HCT116 (cell line): ENCODE measurements around the gene CDHR3. TPM values are rescaled to one million over a fixed set of nuclear protein-coding genes. Genes with fewer than 3 reads are reported as not detected.

Source experiments
- ATAC-seq: fragments of 200-7000 bp; cut with Tn5 transposase; 2 replicates; pipeline ENCODE4 v1.9.1; 2020; ENCODE audit warnings: mild to moderate bottlenecking, moderate library complexity
- BruUV-seq: library from RNA; stranded (reverse); fragments of 400-500 nt; replicated peaks from 2 replicates; lab custom pipeline; 2021; lab: Mats Ljungman, UMichigan
- CTCF ChIA-PET: fragments of 300-600 bp; sonication (Branson Sonifier 250); formaldehyde crosslinking; loops from one replicate; lab custom pipeline; 2021; ENCODE audit warnings: antibody characterized with exemption; lab: Charles Lee
- POLR2A ChIA-PET: fragments of 300-600, 350-600 bp; sonication (Branson Sonifier 250); formaldehyde crosslinking; loops from one replicate; lab custom pipeline; 2021; ENCODE audit warnings: antibody characterized with exemption; lab: Charles Lee
- RAD21 ChIA-PET, 2 experiments: fragments of 300-600 bp; sonication (Branson Sonifier 250); formaldehyde crosslinking; loops; one replicate each; lab custom pipeline; 2023; ENCODE audit warnings: low total read pairs in 2 of 2; ENCODE audit not compliant: uncharacterized antibody in 2 of 2, unreplicated experiment in 2 of 2, low non-redundant PET in 1 of 2; lab: Charles Lee
- DNase-seq: peaks from one replicate; pipeline ENCODE4 v3.0.0-alpha.2; 2010; ENCODE audit warnings: low read depth, low spot score
- H2AFZ ChIP-seq: fragments of 200-600 bp; shearing (Covaris generic), sonication (generic); 2 replicates; pipeline ENCODE4 v1.6.1; 2017; ENCODE audit warnings: low read depth, mixed run types, mixed read lengths, antibody characterized with exemption, low read length; ENCODE audit not compliant: poor library complexity, severe bottlenecking
- H3K27ac ChIP-seq: 2 replicates; pipeline ENCODE4 v1.5.1; 2012; ENCODE audit warnings: low read depth, low read length
- H3K27me3 ChIP-seq: fragments of 200-600 bp; sonication (generic); 2 replicates; pipeline ENCODE4 v1.6.1; 2016; ENCODE audit warnings: mixed run types, low read length, mixed read lengths; ENCODE audit not compliant: insufficient read depth
- H3K36me3 ChIP-seq, 2 experiments: fragments of 200-500 bp in 1 of 2; fragments of 200-600 bp in 1 of 2; sonication (Bioruptor generic) in 1 of 2; sonication (generic) in 1 of 2; 2 replicates each; pipeline versions ENCODE4 v1.5.1 to v1.6.1; 2014 to 2016; ENCODE audit warnings: low read length in 2 of 2, inconsistent platforms in 1 of 2, mixed read lengths in 1 of 2, mixed run types in 1 of 2; ENCODE audit not compliant: insufficient read depth in 2 of 2, control insufficient read depth in 1 of 2
- H3K4me1 ChIP-seq, 2 experiments: fragments of 200-600 bp in 1 of 2; sonication (generic) in 1 of 2; 2 replicates each; pipeline versions ENCODE4 v1.5.1 to v1.6.1; 2012 to 2017; ENCODE audit warnings: low read length in 2 of 2, inconsistent platforms in 1 of 2, mild to moderate bottlenecking in 1 of 2, mixed read lengths in 1 of 2, mixed run types in 1 of 2, moderate library complexity in 1 of 2; ENCODE audit not compliant: insufficient read depth in 2 of 2, control insufficient read depth in 1 of 2
- H3K4me2 ChIP-seq: fragments of 200-600 bp; sonication (generic); 2 replicates; pipeline ENCODE4 v1.6.1; 2017; ENCODE audit warnings: mixed run types, low read length, mixed read lengths
- H3K4me3 ChIP-seq, 2 experiments: fragments of 200-600 bp in 1 of 2; sonication (generic) in 1 of 2; replicated peaks in 1 of 2; 2 replicates each; pipeline ENCODE4 v1.5.1; 2011 to 2016; ENCODE audit warnings: low read length in 2 of 2, control low read depth in 1 of 2, low read depth in 1 of 2, mild to moderate bottlenecking in 1 of 2, mixed read lengths in 1 of 2, mixed run types in 1 of 2
- H3K79me2 ChIP-seq: fragments of 200-600 bp; sonication (generic); 2 replicates; pipeline ENCODE4 v1.6.1; 2017; ENCODE audit warnings: mild to moderate bottlenecking, mixed run types, low read length, moderate library complexity, mixed read lengths; ENCODE audit not compliant: insufficient read depth
- H3K9ac ChIP-seq: fragments of 200-600 bp; sonication (generic); 2 replicates; pipeline ENCODE4 v1.6.1; 2016; ENCODE audit warnings: low read length, mixed read lengths
- H3K9me2 ChIP-seq: fragments of 200-600 bp; sonication (generic), shearing (Covaris generic); 2 replicates; pipeline ENCODE4 v1.6.1; 2017; ENCODE audit warnings: mixed run types, mild to moderate bottlenecking, moderate library complexity; ENCODE audit not compliant: insufficient read depth
- H3K9me3 ChIP-seq, 2 experiments: fragments of 200-500 bp in 1 of 2; fragments of 200-600 bp in 1 of 2; sonication (Bioruptor generic) in 1 of 2; sonication (generic) in 1 of 2; 2 replicates each; pipeline ENCODE4 v1.6.1; 2014 to 2017; ENCODE audit warnings: low read length in 2 of 2, mixed read lengths in 2 of 2, inconsistent platforms in 1 of 2, low read depth in 1 of 2, mild to moderate bottlenecking in 1 of 2, mixed run types in 1 of 2, moderate library complexity in 1 of 2; ENCODE audit not compliant: control insufficient read depth in 1 of 2, insufficient read depth in 1 of 2
- H4K20me1 ChIP-seq: fragments of 200-600 bp; sonication (generic), shearing (Covaris generic); 2 replicates; pipeline ENCODE4 v1.6.1; 2017; ENCODE audit warnings: mixed run types, mild to moderate bottlenecking, moderate library complexity; ENCODE audit not compliant: insufficient read depth
- ATF3 ChIP-seq: IDR thresholded peaks from 2 replicates; pipeline ENCODE4 v1.6.1; 2012
- CBX3 ChIP-seq: IDR thresholded peaks from 2 replicates; pipeline ENCODE4 v1.6.1; 2012; ENCODE audit warnings: low read depth
- CEBPB ChIP-seq: IDR thresholded peaks from 2 replicates; pipeline ENCODE4 v1.6.1; 2012; ENCODE audit warnings: low read depth
- EGR1 ChIP-seq: IDR thresholded peaks from 2 replicates; pipeline ENCODE4 v1.6.1; 2012; ENCODE audit warnings: low read depth
- POLR2A ChIP-seq: IDR thresholded peaks from 2 replicates; pipeline ENCODE4 v1.7.0; 2011; ENCODE audit warnings: borderline replicate concordance; ENCODE audit not compliant: insufficient read depth, insufficient read length; ENCODE audit errors: extremely low read depth
- SRF ChIP-seq: IDR thresholded peaks from 2 replicates; pipeline ENCODE4 v1.6.1; 2012; ENCODE audit warnings: low read depth
- TCF7L2 ChIP-seq: IDR thresholded peaks from 2 replicates; pipeline ENCODE4 v1.7.0; 2011; ENCODE audit warnings: borderline replicate concordance, inconsistent platforms; ENCODE audit not compliant: insufficient read depth, insufficient read length; ENCODE audit errors: extremely low read depth
- ZFX ChIP-seq: fragments of 450-650 bp; IDR thresholded peaks from 2 replicates; pipeline ENCODE4 v1.6.1; 2017
- intact Hi-C: fragments of 100-400 bp; cut with micrococcal nuclease; formaldehyde crosslinking; loops from 2 replicates; pipeline ENCODE4 v1.10.0; 2022
- total RNA-seq: library from RNA; stranded (reverse); gene quantifications from one replicate; pipeline ENCODE4 v1.2.1, GENCODE V29; 2021; ENCODE audit not compliant: unreplicated experiment
- TF ChIP-seq, protein P1 (sequence below), 3 experiments: fragments of 200-600 bp in 1 of 3; sonication (generic) in 1 of 3; IDR thresholded peaks in 2 of 3; conservative IDR thresholded peaks in 1 of 3; 2 replicates each; pipeline ENCODE4 v1.5.1; 2012 to 2017; ENCODE audit warnings: low read depth in 2 of 3, low read length in 2 of 3, antibody characterized with exemption in 1 of 3, borderline replicate concordance in 1 of 3, control low read depth in 1 of 3, mild to moderate bottlenecking in 1 of 3, mixed read lengths in 1 of 3, mixed run types in 1 of 3, moderate library complexity in 1 of 3; ENCODE audit not compliant: insufficient read depth in 1 of 3
- TF ChIP-seq, protein P2 (sequence below): IDR thresholded peaks from 2 replicates; pipeline ENCODE4 v1.6.1; 2012

CDHR3 gene
- total RNA-seq, 1 experiment from 2014 or later = 5.5 TPM

DNA sequence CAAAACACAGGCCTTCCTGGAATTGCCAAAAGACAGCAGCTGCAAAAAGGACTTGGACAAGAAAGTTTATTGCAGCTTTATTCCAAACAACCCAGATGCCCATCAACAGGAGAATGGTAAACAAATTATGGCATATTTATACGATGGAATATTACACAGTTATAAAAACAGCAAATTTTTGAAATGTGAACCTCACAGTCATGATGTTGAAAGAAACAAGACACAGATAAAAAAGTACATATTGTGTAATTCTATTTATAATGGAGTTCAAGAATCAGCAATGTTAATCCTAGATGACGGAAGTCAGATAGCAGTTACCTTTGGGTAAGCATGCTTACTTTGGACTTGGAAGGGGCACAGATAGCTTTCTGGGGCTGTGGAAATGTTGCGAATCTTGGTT is 104.6 kb downstream of the CDHR3 start:
- Histone ChIP-seq H3K79me2 (no peaks in the 10 kb centered on the region), H3K4me2 (no peak overlapping the region), H3K4me1 (peaks cover 15 to 31% of the 10 kb centered on the region in 2 experiments), H3K27me3 (no peaks in the 10 kb centered on the region), H3K9me2 (no peaks in the 10 kb centered on the region), H3K27ac (no peak overlapping the region), H3K9ac (no peak overlapping the region), H3K9me3 (no peaks in the 10 kb centered on the region), H3K4me3 (no peak overlapping the region), H4K20me1 (no peaks in the 10 kb centered on the region), H3K36me3 (no peaks in the 10 kb centered on the region), H2AFZ (no peak overlapping the region)
- POLR2A ChIA-PET = no interaction called here
- BruUV-seq = no TSS peak
- TF ChIP-seq POLR2A (no peak), CEBPB (no peak), EGR1 (no peak), CBX3 (no peak), ZFX (no peak), ATF3 (no peak), SRF (no peak)
- TF ChIP-seq, protein P1, sequence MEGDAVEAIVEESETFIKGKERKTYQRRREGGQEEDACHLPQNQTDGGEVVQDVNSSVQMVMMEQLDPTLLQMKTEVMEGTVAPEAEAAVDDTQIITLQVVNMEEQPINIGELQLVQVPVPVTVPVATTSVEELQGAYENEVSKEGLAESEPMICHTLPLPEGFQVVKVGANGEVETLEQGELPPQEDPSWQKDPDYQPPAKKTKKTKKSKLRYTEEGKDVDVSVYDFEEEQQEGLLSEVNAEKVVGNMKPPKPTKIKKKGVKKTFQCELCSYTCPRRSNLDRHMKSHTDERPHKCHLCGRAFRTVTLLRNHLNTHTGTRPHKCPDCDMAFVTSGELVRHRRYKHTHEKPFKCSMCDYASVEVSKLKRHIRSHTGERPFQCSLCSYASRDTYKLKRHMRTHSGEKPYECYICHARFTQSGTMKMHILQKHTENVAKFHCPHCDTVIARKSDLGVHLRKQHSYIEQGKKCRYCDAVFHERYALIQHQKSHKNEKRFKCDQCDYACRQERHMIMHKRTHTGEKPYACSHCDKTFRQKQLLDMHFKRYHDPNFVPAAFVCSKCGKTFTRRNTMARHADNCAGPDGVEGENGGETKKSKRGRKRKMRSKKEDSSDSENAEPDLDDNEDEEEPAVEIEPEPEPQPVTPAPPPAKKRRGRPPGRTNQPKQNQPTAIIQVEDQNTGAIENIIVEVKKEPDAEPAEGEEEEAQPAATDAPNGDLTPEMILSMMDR (IDR thresholded peaks at IDR 0.05 in 2 of 3, conservative IDR thresholded peaks at IDR 0.05 in 1 of 3; ENCODE audit: borderline replicate concordance in 1 of 3, insufficient read depth in 1 of 3, low read depth in 2 of 3, low read length in 2 of 3) = no peak
- RAD21 ChIA-PET = no interaction called here
- ATAC-seq (no peak), DNase-seq (no peak)
- CTCF ChIA-PET = no interaction called here
- intact Hi-C loops = no loop called here

DNA sequence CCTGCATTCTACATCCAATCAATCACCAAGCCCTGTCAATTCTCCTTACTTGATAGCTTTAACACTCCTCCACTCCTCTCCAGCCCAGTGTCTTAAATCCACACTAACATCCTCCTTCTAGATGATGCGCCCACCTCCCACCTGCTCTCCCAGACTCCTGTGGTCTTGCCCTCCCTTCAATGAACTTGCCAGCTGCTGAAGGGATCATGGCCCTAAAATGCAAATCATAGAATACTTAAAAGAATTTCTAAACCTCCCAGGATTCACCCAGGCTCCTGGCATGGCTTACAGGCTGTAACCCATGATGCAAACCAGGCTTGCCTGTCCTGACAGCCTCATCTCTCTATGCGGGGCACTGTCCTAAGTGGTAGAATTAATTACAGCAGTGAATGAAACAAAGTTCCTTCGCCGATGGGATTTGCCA is 105.5 kb downstream of the CDHR3 start:
- Histone ChIP-seq H3K36me3 (no peaks in the 10 kb centered on the region), H3K27ac (no peak overlapping the region), H3K9me2 (no peaks in the 10 kb centered on the region), H4K20me1 (no peaks in the 10 kb centered on the region), H3K4me2 (no peak overlapping the region), H3K9ac (no peak overlapping the region), H3K9me3 (no peaks in the 10 kb centered on the region), H3K27me3 (no peaks in the 10 kb centered on the region), H3K79me2 (no peaks in the 10 kb centered on the region), H2AFZ (no peak overlapping the region), H3K4me1 (peaks cover 15 to 25% of the 10 kb centered on the region in 2 experiments), H3K4me3 (no peak overlapping the region)
- ChIA-PET RAD21 (interaction anchor here in 1 of 2 experiments (0.6 kb wide), 1 partner anchor 44 kb away, joined by 6 read pairs; no protein-coding TSS in a partner anchor), POLR2A (no interaction called here), CTCF (no interaction called here)
- no TSS peak for BruUV-seq
- TF ChIP-seq ZFX = no peak
- TF ChIP-seq CBX3 = no peak
- TF ChIP-seq TCF7L2 = no peak
- TF ChIP-seq SRF = no peak
- TF ChIP-seq, protein P2, sequence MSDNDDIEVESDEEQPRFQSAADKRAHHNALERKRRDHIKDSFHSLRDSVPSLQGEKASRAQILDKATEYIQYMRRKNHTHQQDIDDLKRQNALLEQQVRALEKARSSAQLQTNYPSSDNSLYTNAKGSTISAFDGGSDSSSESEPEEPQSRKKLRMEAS = no peak
- DNase-seq (no peak), ATAC-seq (no peak)
- intact Hi-C loops = no loop called here
